GM12875 (cell line): Measurements from ENCODE around the gene HIPK2.

Experiments used
- H3K4me3 ChIP-seq: one replicate; pipeline ENCODE4 v1.5.1; 2011; ENCODE audit warnings: low read depth, low read length, control low read depth
- TF ChIP-seq, protein P1 (sequence below): IDR thresholded peaks from 2 replicates; pipeline ENCODE4 v1.5.1; 2011; ENCODE audit warnings: low read depth, mild to moderate bottlenecking, control low read depth, inconsistent platforms, low read length, moderate library complexity, borderline replicate concordance; ENCODE audit not compliant: insufficient read depth

HIPK2 gene

GRCh38 chr7:139651914-139652313 is 125.9 kb downstream of the HIPK2 start:
- no peak overlapping the region for H3K4me3 ChIP-seq
- TF ChIP-seq, protein P1, sequence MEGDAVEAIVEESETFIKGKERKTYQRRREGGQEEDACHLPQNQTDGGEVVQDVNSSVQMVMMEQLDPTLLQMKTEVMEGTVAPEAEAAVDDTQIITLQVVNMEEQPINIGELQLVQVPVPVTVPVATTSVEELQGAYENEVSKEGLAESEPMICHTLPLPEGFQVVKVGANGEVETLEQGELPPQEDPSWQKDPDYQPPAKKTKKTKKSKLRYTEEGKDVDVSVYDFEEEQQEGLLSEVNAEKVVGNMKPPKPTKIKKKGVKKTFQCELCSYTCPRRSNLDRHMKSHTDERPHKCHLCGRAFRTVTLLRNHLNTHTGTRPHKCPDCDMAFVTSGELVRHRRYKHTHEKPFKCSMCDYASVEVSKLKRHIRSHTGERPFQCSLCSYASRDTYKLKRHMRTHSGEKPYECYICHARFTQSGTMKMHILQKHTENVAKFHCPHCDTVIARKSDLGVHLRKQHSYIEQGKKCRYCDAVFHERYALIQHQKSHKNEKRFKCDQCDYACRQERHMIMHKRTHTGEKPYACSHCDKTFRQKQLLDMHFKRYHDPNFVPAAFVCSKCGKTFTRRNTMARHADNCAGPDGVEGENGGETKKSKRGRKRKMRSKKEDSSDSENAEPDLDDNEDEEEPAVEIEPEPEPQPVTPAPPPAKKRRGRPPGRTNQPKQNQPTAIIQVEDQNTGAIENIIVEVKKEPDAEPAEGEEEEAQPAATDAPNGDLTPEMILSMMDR, result no peak

- no peak overlapping the region for H3K4me3 ChIP-seq
- TF ChIP-seq, protein P1, result no peak
Measured at GRCh38 chr7:139651308-139651707, 126.5 kb downstream of the HIPK2 start.

DNA sequence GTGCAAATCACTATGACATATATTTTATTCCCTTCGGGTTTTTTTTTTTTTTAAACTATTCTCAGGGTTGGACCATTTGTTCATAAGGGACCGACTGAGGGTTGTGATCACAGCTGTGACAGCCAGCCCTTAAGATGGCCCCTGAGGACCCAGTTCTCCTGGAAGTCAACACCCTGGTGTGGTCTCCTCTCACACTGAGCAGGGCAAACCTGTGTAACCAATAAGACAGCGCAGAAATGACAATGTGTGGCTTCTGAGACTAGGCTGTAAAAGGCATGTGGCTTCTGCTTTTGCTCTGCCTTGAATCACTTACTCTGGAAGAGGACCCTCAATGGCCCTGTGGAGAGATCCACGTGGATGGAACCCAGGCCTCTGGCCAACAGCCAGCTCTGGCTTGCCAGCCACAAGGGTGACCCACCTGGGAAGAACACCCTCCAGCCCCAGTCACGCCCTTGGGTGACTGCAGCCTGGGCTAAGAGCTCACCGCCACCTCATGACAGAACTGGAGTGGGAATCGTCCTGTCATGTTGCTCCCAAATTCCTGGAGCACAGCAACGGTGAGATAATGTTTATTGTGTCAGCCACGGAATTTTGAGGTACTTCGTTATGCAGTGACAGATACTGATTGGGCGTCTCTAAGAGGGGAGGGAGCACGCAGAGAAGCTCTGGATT is 127.2 kb downstream of the HIPK2 start:
- TF ChIP-seq, protein P1, result no peak
- H3K4me3 ChIP-seq, result no peak overlapping the region

DNA sequence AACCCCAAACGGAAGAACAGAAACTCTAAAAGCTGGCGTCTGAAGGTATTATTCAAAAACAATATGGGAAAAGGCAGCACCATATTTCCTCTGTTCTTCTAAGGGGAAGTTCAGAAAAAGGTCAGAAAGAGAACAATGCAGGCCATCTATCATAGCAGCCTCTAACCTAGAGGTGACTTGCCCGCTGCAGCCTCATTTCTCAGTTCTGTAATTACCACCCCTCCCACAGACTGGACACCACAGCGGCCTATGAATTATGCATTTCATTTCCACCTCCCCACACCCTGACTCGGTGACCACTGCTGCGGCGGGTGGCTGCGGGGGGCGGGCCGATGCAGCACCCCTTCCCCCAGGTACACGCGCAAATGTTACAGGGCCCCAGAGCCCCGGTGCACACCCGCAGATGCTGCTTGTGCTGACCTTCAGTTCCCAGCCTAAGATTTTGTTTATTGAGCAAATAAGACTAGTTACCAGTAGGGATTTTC is 128.8 kb downstream of the HIPK2 start:
- TF ChIP-seq, protein P1, result no peak
- H3K4me3 ChIP-seq, result no peak overlapping the region

DNA sequence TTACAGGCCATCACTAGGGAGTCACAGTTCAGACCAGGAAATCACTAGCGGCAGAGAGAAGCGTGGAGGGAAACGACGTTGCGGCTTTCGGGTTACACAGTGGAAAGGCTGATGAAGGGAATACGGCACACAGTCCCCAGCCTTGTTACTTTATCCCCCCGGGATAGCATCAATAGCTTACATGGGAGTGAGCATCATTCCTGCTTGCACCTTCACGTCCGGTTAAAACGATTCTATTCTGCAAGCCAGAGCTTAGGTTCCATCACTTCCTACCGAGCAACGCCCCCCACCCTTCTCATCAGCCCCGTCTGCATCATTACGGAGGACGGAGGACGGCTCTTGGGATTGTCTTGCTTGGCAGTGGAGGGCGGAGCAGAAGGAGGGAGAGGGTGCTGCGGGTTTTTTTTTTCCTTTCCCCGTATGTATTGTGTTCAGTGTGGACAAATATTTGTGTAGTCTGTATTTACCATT is 129.4 kb downstream of the HIPK2 start:
- TF ChIP-seq, protein P1, result no peak
- H3K4me3 ChIP-seq, result no peak overlapping the region

DNA sequence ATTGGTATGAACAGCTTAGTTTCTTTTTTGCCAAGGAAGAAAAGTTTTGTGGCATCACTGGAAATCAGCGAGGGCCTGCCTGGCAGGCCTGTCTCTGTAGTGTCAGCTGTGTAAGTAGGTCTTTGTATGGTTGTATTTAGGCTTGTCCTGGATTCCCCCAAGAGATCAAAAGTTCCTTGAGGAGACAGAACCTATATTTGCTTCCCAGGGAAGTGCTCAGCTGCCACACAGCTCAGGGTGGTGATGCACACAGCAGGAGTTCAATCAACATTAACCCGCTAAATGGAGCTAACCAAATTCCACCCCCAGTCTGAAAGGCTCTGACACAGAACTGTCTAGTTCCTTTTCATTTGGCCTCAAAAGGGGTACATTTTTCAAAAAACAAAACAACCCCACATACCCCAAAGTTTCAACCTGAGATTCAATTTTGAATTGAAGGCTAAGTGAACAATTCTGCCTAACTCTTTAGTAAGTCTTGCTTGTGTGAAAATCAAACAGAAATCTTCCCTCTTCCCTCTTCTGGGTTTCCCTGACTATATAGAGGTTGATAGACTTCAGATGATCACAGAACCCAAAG is 129.9 kb downstream of the HIPK2 start:
- no peak overlapping the region for H3K4me3 ChIP-seq
- TF ChIP-seq, protein P1, result no peak

DNA sequence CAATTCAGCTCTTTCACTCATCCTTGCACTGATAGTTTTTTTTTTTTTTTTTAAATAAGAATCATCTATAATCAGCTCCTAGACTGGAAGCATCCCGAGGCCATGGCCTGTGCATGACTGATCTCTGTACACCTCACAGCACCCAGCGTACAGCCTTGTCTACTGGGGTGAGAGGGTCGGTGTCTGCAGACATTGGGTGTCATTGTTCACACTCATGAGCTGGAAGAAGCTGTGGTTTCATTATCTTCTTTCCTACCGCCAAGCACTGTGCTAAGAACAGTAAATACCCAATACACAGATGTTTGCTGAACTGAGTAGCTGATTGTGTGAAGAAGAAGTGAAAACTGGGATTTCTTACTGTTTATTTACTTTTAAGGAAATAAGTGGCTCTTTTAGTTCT is 130.7 kb downstream of the HIPK2 start:
- TF ChIP-seq, protein P1, result no peak
- H3K4me3 ChIP-seq, result no peak overlapping the region
